Smooth muscle cell (in vitro differentiated cells): ENCODE data around the gene CHMP4A. TPM values are rescaled to one million over a fixed set of nuclear protein-coding genes. Genes with fewer than 3 reads are reported as not detected.

ENCODE experiments used
- DNase-seq: peaks from one replicate; lab custom pipeline; 2025; ENCODE audit not compliant: unreplicated experiment; lab: John Stamatoyannopoulos, UW
- H2AFZ ChIP-seq: fragments of 200-600 bp; sonication (generic); 2 replicates; pipeline ENCODE4 v1.6.0; 2016; ENCODE audit warnings: antibody characterized with exemption, low read depth, mild to moderate bottlenecking
- H3F3A ChIP-seq: fragments of 200-600 bp; sonication (generic); 2 replicates; pipeline ENCODE4 v1.6.0; 2017; ENCODE audit warnings: antibody characterized with exemption, low read depth
- H3K27ac ChIP-seq: fragments of 200-600 bp; sonication (generic); 2 replicates; pipeline ENCODE4 v1.5.1; 2016; ENCODE audit warnings: low read depth, mild to moderate bottlenecking
- H3K27me3 ChIP-seq: fragments of 200-600 bp; sonication (generic); 2 replicates; pipeline ENCODE4 v1.6.1; 2016; ENCODE audit warnings: low read depth, mild to moderate bottlenecking
- H3K36me3 ChIP-seq: fragments of 200-600 bp; sonication (generic); 2 replicates; pipeline ENCODE4 v1.5.1; 2016; ENCODE audit warnings: low read depth
- H3K4me1 ChIP-seq: fragments of 200-600 bp; sonication (generic); 2 replicates; pipeline ENCODE4 v1.5.1; 2016; ENCODE audit warnings: low read depth
- H3K4me2 ChIP-seq: fragments of 200-600 bp; sonication (generic); 2 replicates; pipeline ENCODE4 v1.6.0; 2016; ENCODE audit warnings: mild to moderate bottlenecking
- H3K4me3 ChIP-seq: fragments of 200-600 bp; sonication (generic); 2 replicates; pipeline ENCODE4 v1.5.1; 2016; ENCODE audit warnings: mild to moderate bottlenecking
- H3K79me2 ChIP-seq: fragments of 200-600 bp; sonication (generic); 2 replicates; pipeline ENCODE4 v1.6.0; 2016; ENCODE audit warnings: low read depth, mild to moderate bottlenecking
- H3K9ac ChIP-seq: fragments of 200-600 bp; sonication (generic); 2 replicates; pipeline ENCODE4 v1.6.0; 2016; ENCODE audit warnings: low read depth
- H3K9me3 ChIP-seq: fragments of 200-600 bp; sonication (generic); replicated peaks from 2 replicates; pipeline ENCODE4 v1.5.1; 2016; ENCODE audit warnings: low read depth
- H4K20me1 ChIP-seq: fragments of 200-600 bp; sonication (generic); 2 replicates; pipeline ENCODE4 v1.6.0; 2016; ENCODE audit warnings: low read depth
- CTCF ChIP-seq: fragments of 200-600 bp; sonication (generic); IDR thresholded peaks from 2 replicates; pipeline ENCODE4 v1.5.1; 2017; ENCODE audit warnings: borderline replicate concordance, mild to moderate bottlenecking, antibody characterized with exemption; ENCODE audit not compliant: insufficient read depth, poor library complexity, severe bottlenecking
- WGBS: methylation state at CpG from one replicate; pipeline ENCODE4 v1.1.7; 2016; ENCODE audit warnings: low lambda C conversion rate; 5-methylcytosine and 5-hydroxymethylcytosine counted together
- polyA plus RNA-seq: library from polyadenylated mRNA; unstranded; fragments of >200 nt; fragmentation: Nextera tagmentation; extraction: Ambion mirVana; gene quantifications from 2 replicates; pipeline ENCODE4 v1.2.1, GENCODE V29; 2016
- total RNA-seq: library from RNA; depleted of rRNA; stranded (reverse); fragments of >200 nt; gene quantifications from 2 replicates; pipeline ENCODE4 v1.2.3, GENCODE V29; 2014

The CHMP4A gene
- total and polyA plus RNA-seq, 2 experiments from 2014 or later: 29.7 to 46.8 TPM

GRCh38 chr14:24236689-24237462 lies 23.6 kb upstream of the CHMP4A start:
- H3K36me3 ChIP-seq: no peaks in the 10 kb centered on the region
- H3K79me2 ChIP-seq: peaks cover 57% of the 10 kb centered on the region
- H3K9ac ChIP-seq: no peak overlapping the region
- no peak for DNase-seq
- H3K4me1 ChIP-seq: peaks cover 14% of the 10 kb centered on the region
- TF ChIP-seq CTCF: no peak
- no peaks in the 10 kb centered on the region for H3K27me3 ChIP-seq
- no peak overlapping the region for H3K27ac ChIP-seq
- peaks cover 23% of the 10 kb centered on the region for H4K20me1 ChIP-seq
- H3K4me3 ChIP-seq: no peak overlapping the region
- 97% methylated on average over 6 of the region's 6 CpGs for WGBS
- H3K9me3 ChIP-seq: no peaks in the 10 kb centered on the region
- H3K4me2 ChIP-seq: no peak overlapping the region
- peaks cover 28% of the 10 kb centered on the region for H3F3A ChIP-seq
- H2AFZ ChIP-seq: no peak overlapping the region

GRCh38 chr14:24235804-24236688 lies 22.8 kb upstream of the CHMP4A start:
- Histone ChIP-seq H3K79me2 (peaks cover 57% of the 10 kb centered on the region), H4K20me1 (peaks cover 15% of the 10 kb centered on the region), H3K9ac (no peak overlapping the region), H3K27ac (no peak overlapping the region), H2AFZ (no peak overlapping the region), H3K27me3 (no peaks in the 10 kb centered on the region), H3F3A (peaks cover 28% of the 10 kb centered on the region), H3K4me2 (no peak overlapping the region), H3K9me3 (no peaks in the 10 kb centered on the region), H3K4me1 (peaks cover 17% of the 10 kb centered on the region), H3K4me3 (no peak overlapping the region), H3K36me3 (no peaks in the 10 kb centered on the region)
- no peak for TF ChIP-seq CTCF
- DNase-seq: no peak
- WGBS: 97% methylated on average over 5 of the region's 5 CpGs

GRCh38 chr14:24234095-24235005 lies 21.1 kb upstream of the CHMP4A start:
- peaks cover 56% of the 10 kb centered on the region for H3K79me2 ChIP-seq

More at GRCh38 chr14:24234095-24235005, 21.1 kb upstream of the CHMP4A start:
- DNase-seq: no peak
- H2AFZ ChIP-seq: no peak overlapping the region
- no peak overlapping the region for H3K9ac ChIP-seq
- peak overlapping the region; percentile 4 for H3K27ac ChIP-seq
- TF ChIP-seq CTCF: no peak
- WGBS: 94% methylated on average over 3 of the region's 3 CpGs
- peaks cover 17% of the 10 kb centered on the region for H3K4me1 ChIP-seq
- peak overlapping the region; percentile 93 for H3K4me2 ChIP-seq
- H3K4me3 ChIP-seq: peak overlapping the region; percentile 85
- H4K20me1 ChIP-seq: peaks cover 4% of the 10 kb centered on the region
- H3K36me3 ChIP-seq: no peaks in the 10 kb centered on the region
- no peaks in the 10 kb centered on the region for H3K27me3 ChIP-seq
- no peaks in the 10 kb centered on the region for H3K9me3 ChIP-seq
- H3F3A ChIP-seq: peaks cover 28% of the 10 kb centered on the region
